Amygdala (tissue), 56 donors: ENCODE data around the gene ALOX15.
"Not testable (repeated sequence)": the region's sequence is repeated elsewhere in the genome, so short reads cannot be mapped to it uniquely, and the experiment has no call there.

Experiments used
- DNase-seq, 56 donors: peaks; one replicate each; lab custom pipeline; 2025; lab: John Stamatoyannopoulos, UW

Gene ALOX15

GRCh38 chr17:4641297-4642195 is at the start of gene ALOX15:
Gene ALOX15 (minus strand): TSS chr17:4641678. CDS start chr17:4641651, 27 bp downstream.
- no peak for DNase-seq

GRCh38 chr17:4690745-4691144 is 49.3 kb upstream of the ALOX15 start:
- no peak for DNase-seq

- not testable (repeated sequence) for DNase-seq
Observed at GRCh38 chr17:4689872-4690271, 48.4 kb upstream of the ALOX15 start.

GRCh38 chr17:4683739-4684138 is 42.3 kb upstream of the ALOX15 start:
- not testable (repeated sequence) for DNase-seq

- DNase-seq, result no peak
Observed at GRCh38 chr17:4679658-4680057, 38.2 kb upstream of the ALOX15 start.

GRCh38 chr17:4678448-4679026 is 37.1 kb upstream of the ALOX15 start:
- no peak for DNase-seq

GRCh38 chr17:4676791-4677190 is 35.3 kb upstream of the ALOX15 start:
- no peak for DNase-seq

GRCh38 chr17:4675791-4676190 is 34.3 kb upstream of the ALOX15 start:
- no peak for DNase-seq

GRCh38 chr17:4674685-4674998 is 33.2 kb upstream of the ALOX15 start:
- no peak for DNase-seq

- DNase-seq, result no peak
Observed at GRCh38 chr17:4673986-4674684, 32.7 kb upstream of the ALOX15 start.

GRCh38 chr17:4673169-4673568 is 31.7 kb upstream of the ALOX15 start:
- DNase-seq, result no peak

GRCh38 chr17:4672751-4673150 is 31.3 kb upstream of the ALOX15 start:
- DNase-seq, result no peak

- no peak for DNase-seq
Observed at GRCh38 chr17:4672055-4672630, 30.7 kb upstream of the ALOX15 start.

GRCh38 chr17:4667166-4667565 is 25.7 kb upstream of the ALOX15 start:
- DNase-seq, result no peak

- no peak for DNase-seq
Observed at GRCh38 chr17:4666296-4666695, 24.8 kb upstream of the ALOX15 start.

GRCh38 chr17:4665027-4665426 is 23.5 kb upstream of the ALOX15 start:
- DNase-seq, result no peak

- no peak for DNase-seq
Observed at GRCh38 chr17:4664230-4664629, 22.8 kb upstream of the ALOX15 start.

GRCh38 chr17:4663711-4664110 is 22.2 kb upstream of the ALOX15 start:
- no peak for DNase-seq

GRCh38 chr17:4658478-4659305 is 17.2 kb upstream of the ALOX15 start:
- DNase-seq, result no peak

- no peak for DNase-seq
Observed at GRCh38 chr17:4657678-4658077, 16.2 kb upstream of the ALOX15 start.
